Ecto neural progenitor cell (in vitro differentiated cells): Measurements from ENCODE around the gene ZNF219.
"Not testable (repeated sequence)": the region's sequence is repeated elsewhere in the genome, so short reads cannot be mapped to it uniquely, and the experiment has no call there.

Experiments used
- DNase-seq: peaks from one replicate; pipeline ENCODE4 v3.0.0-alpha.2; 2018; ENCODE audit warnings: low spot score

ZNF219 gene

DNA sequence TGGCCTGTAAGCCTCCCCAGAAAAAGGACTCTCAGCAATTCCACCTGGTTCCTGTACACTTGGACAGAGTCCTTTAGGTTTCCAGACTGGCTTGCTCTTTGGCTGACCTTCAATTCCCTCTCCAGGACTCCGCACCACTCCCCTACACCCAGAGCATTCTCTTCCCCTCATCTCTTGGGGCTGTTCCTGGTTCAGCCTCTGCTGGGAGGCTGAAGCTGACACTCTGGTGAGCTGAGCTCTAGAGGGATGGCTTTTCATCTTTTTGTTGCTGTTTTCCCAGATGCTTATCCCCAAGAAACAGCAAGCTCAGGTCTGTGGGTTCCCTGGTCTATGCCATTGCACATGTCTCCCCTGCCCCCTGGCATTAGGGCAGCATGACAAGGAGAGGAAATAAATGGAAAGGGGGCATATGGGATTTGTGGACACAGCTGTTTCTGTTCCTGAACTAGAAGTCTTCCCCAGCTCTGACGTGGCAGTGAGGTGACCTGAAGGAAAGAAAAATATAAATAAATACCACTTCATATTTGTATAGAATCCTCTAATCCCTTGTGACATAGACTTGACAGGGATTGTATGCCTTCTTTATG lies 55.0 kb downstream of the ZNF219 start:
- no peak for DNase-seq

DNA sequence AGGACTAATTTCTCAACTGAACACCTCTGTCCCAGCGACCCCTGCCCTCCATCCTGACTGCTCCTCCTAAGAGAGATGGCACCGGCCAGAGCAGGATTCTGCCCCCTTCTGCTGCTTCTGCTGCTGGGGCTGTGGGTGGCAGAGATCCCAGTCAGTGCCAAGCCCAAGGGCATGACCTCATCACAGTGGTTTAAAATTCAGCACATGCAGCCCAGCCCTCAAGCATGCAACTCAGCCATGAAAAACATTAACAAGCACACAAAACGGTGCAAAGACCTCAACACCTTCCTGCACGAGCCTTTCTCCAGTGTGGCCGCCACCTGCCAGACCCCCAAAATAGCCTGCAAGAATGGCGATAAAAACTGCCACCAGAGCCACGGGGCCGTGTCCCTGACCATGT lies 55.5 kb downstream of the ZNF219 start:
- DNase-seq, result no peak

DNA sequence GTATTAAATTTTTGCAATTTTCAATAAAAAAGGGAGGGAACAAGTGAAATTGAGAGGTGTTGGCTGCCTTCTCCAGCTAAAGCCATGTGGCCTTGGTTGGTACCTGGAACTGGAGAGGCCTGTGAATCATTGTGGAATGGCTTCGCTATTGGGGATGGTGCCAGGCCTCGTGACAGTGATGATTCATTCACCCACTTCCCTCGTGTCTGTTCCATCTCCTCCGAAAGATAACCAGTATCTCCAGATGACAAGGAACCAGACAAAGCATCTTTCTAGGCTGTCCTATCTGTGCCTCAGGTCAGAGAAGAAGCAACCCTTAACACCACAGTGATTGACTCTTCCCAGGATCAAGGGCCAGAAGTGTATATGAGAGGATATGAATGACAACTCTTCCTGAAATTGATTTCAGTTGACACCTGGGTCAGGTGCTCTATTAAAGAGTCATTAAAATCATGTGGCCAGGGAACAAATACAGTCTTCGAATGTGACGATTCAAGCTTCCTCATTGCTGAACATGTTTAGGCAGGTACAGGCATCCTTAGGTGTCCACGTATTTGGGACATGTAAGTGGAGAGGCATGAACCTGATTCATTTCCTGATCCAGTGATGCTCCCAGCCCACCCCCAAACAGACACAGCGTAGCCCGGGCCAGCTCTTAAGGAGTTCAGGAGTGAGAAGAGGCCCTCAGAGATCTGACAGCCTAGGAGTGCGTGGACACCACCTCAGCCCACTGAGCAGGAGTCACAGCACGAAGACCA lies 56.6 kb downstream of the ZNF219 start, which contains the start of gene RNASE7:
TSS of gene RNASE7 (plus strand) at position 687 of the 758 bp plus-strand sequence. CDS start 631 bp downstream, outside the sequence.
- no peak for DNase-seq

DNA sequence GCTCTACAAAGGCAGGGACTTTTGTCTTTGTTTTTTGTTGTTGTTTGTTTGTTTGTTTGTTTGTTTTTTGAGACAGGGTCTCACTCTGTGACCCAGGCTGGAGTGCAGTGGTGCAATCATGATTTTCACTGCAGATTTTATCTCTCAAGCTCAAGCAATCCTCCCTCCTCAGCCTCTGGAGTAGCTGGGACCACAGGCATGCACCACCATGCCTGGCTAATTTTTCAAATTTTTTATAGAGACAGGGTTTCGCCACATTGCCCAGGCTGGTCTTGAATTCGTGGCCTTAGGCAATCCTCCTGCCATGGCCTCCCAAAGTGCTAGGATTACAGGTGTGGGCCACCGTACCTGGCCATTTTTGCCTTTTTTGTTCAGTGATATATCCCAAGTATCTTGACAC lies 57.5 kb downstream of the ZNF219 start:
- not testable (repeated sequence) for DNase-seq

DNA sequence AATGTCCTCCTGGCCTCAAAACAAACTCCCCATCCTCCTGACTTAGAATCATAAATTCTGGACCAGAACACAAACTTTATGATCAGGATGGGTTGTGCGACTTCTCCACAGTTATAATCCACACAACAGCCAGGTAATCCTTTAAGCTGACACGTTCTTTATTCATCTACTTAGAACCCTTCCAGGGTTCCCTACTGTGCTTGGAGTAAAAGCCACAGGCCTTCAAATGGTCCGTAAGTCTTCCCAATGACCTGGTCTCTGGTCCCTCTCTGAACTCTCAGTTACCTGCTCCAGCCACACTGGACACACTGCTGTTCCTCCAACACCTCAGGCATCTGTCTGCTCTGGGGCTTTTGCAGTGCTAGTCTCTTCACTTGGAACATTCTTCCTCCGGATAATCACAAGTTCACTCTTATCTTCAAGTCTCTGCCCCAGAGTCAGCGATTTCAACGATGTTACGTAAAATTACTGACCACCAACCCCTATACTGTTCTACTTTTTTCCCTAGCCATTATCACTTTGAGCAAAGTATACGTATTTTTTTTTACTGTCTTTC lies 58.0 kb downstream of the ZNF219 start:
- no peak for DNase-seq
